RPMI8226 (cell line): ENCODE measurements around the gene BCR.

Experiments used
- DNase-seq: peaks from one replicate; pipeline ENCODE4 v3.0.0-alpha.2; 2015

Gene BCR

GRCh38 chr22:23177197-23177596 is 3.1 kb upstream of the BCR start:
- peak; percentile 22 for DNase-seq

GRCh38 chr22:23178512-23179254 is 1.6 kb upstream of the BCR start:
- peak; percentile 61 for DNase-seq

GRCh38 chr22:23179381-23180299 is 669 bp upstream of the BCR start:
- DNase-seq: no peak

GRCh38 chr22:23180893-23181720 is 798 bp downstream of the BCR start:
- peak; percentile 60 for DNase-seq

- no peak for DNase-seq
Measured at GRCh38 chr22:23181721-23182308, 1.5 kb downstream of the BCR start.

GRCh38 chr22:23182309-23183060 is 2.2 kb downstream of the BCR start:
- DNase-seq: peak; percentile 45

- DNase-seq: peak; percentile 49
Measured at GRCh38 chr22:23183061-23183698, 2.9 kb downstream of the BCR start.

GRCh38 chr22:23184100-23184763 is 3.9 kb downstream of the BCR start:
- no peak for DNase-seq

- DNase-seq: no peak
Measured at GRCh38 chr22:23184764-23185113, 4.4 kb downstream of the BCR start.

- DNase-seq: no peak
Measured at GRCh38 chr22:23187211-23187610, 6.9 kb downstream of the BCR start.

GRCh38 chr22:23187871-23188700 is 7.8 kb downstream of the BCR start:
- DNase-seq: no peak

- DNase-seq: no peak
Measured at GRCh38 chr22:23190526-23190925, 10.2 kb downstream of the BCR start.

GRCh38 chr22:23192133-23192532 is 11.8 kb downstream of the BCR start:
- DNase-seq: no peak

- no peak for DNase-seq
Measured at GRCh38 chr22:23192558-23192957, 12.2 kb downstream of the BCR start.

- no peak for DNase-seq
Measured at GRCh38 chr22:23193196-23193827, 13.0 kb downstream of the BCR start.

GRCh38 chr22:23193882-23194281 is 13.6 kb downstream of the BCR start:
- no peak for DNase-seq

- DNase-seq: no peak
Measured at GRCh38 chr22:23196165-23196564, 15.9 kb downstream of the BCR start.

- DNase-seq: no peak
Measured at GRCh38 chr22:23197836-23198235, 17.5 kb downstream of the BCR start.

GRCh38 chr22:23199159-23199558 is 18.9 kb downstream of the BCR start:
- no peak for DNase-seq

- DNase-seq: no peak
Measured at GRCh38 chr22:23200898-23201297, 20.6 kb downstream of the BCR start.
